SK-N-MC (cell line): ENCODE measurements around the gene CHRM5.

Source experiments
- EZH2 ChIP-seq: fragments of 200-600 bp; sonication (generic); IDR thresholded peaks from one replicate; pipeline ENCODE4 v1.6.1; 2017; ENCODE audit warnings: antibody characterized with exemption
- FOXP2 ChIP-seq: optimal IDR thresholded peaks from 2 replicates; pipeline ENCODE3; 2011; ENCODE audit warnings: mild to moderate bottlenecking, moderate library complexity; ENCODE audit not compliant: insufficient read depth; ENCODE audit errors: extremely low read length, control extremely low read depth
- POLR2AphosphoS5 ChIP-seq: IDR thresholded peaks from 2 replicates; pipeline ENCODE4 v1.6.1; 2012; ENCODE audit warnings: mild to moderate bottlenecking, low read depth, low read length, borderline replicate concordance

- TF ChIP-seq EZH2 (no peak), POLR2AphosphoS5 (no peak), FOXP2 (no peak)
Measured at GRCh38 chr15:34025252-34025651, 57.0 kb downstream of the CHRM5 start.
